K562 (cell line): ENCODE measurements around the gene KCNH2. TPM values are rescaled to one million over a fixed set of nuclear protein-coding genes. Genes with fewer than 3 reads are reported as not detected.

ENCODE experiments used
- E2F8 ChIP-seq: fragments of 450-650 bp; IDR thresholded peaks from 2 replicates; pipeline ENCODE4 v1.7.1; 2018; ENCODE audit warnings: mild to moderate bottlenecking, low read depth; ENCODE audit not compliant: partially characterized antibody
- FOXA3 ChIP-seq, 2 experiments: fragments of 450-650 bp in 1 of 2; sonication (generic) in 1 of 2; formaldehyde crosslinking; IDR thresholded peaks in 1 of 2; conservative IDR thresholded peaks in 1 of 2; 2 replicates each; pipeline versions ENCODE4 v1.4.0 to v1.8.0; 2020 to 2022; ENCODE audit warnings: mild to moderate bottlenecking in 2 of 2, missing genetic modification reagents in 1 of 2
- MXD1 ChIP-seq: fragments of 250-450 bp; sonication (Bioruptor Pico); IDR thresholded peaks from 2 replicates; pipeline ENCODE4 v1.8.0; 2021; ENCODE audit warnings: borderline replicate concordance, mild to moderate bottlenecking, moderate library complexity; ENCODE audit not compliant: poor library complexity, severe bottlenecking
- RBM25 ChIP-seq: fragments of 200-400 bp; formaldehyde crosslinking; IDR thresholded peaks from 2 replicates; pipeline ENCODE4 v1.6.1; 2018; ENCODE audit warnings: low read length, low read depth, moderate library complexity; ENCODE audit not compliant: severe bottlenecking
- TCF3 ChIP-seq: sonication (generic); formaldehyde crosslinking; IDR thresholded peaks from 2 replicates; pipeline ENCODE4 v1.4.0; 2020; ENCODE audit warnings: mild to moderate bottlenecking, missing genetic modification reagents
- ZBTB5 ChIP-seq: fragments of 450-650 bp; IDR thresholded peaks from 2 replicates; pipeline ENCODE4 v1.6.1; 2017; ENCODE audit warnings: antibody characterized with exemption
- ZNF407 ChIP-seq: fragments of 450-650 bp; IDR thresholded peaks from 2 replicates; pipeline ENCODE4 v1.6.1; 2016; ENCODE audit warnings: low read depth
- ZNF740 ChIP-seq, 3 experiments: fragments of 200-800 bp in 1 of 3; sonication (Bioruptor generic) in 1 of 3; sonication (generic) in 1 of 3; formaldehyde crosslinking in 1 of 3; IDR thresholded peaks; 2 replicates each; pipeline versions ENCODE4 v1.6.1 to v1.8.0; 2016 to 2022; ENCODE audit warnings: mild to moderate bottlenecking in 2 of 3, missing compliant biosample characterization in 2 of 3, missing genetic modification characterization in 2 of 3, missing genetic modification reagents in 1 of 3
- ZNF766 ChIP-seq: fragments of 200-800 bp; sonication (Bioruptor generic); conservative IDR thresholded peaks from 2 replicates; pipeline ENCODE4 v1.6.1; 2016; ENCODE audit warnings: missing genetic modification characterization, missing compliant biosample characterization
- polyA plus RNA-seq, 8 experiments: library from polyadenylated mRNA; depleted of rRNA in 4 of 8; stranded (reverse) in 5 of 8; unstranded in 3 of 8; fragments of >200 nt; fragmentation: Nextera tagmentation in 2 of 8; fragmentation: Illumina TruSeq in 1 of 8; extraction: Ambion mirVana in 2 of 8; extraction: Trizol in 1 of 8; gene quantifications; 2 replicates each; pipeline versions ENCODE4 v1.2.1 to v1.2.3, GENCODE V29; 2011 to 2014; ENCODE audit warnings: inconsistent platforms in 1 of 8, missing spikeins in 1 of 8
- total RNA-seq, 7 experiments: library from RNA; depleted of rRNA in 6 of 7; stranded (reverse); fragments of >200 nt in 6 of 7; fragmentation: Illumina TruSeq in 2 of 7; extraction: Trizol in 2 of 7; gene quantifications; 2 replicates each; pipeline versions ENCODE4 v1.2.1 to v1.2.3, GENCODE V29; 2011 to 2021; ENCODE audit warnings: low replicate concordance in 1 of 7

The KCNH2 gene
- total and polyA plus RNA-seq, 9 of the 15 experiments (the other 6 are each of a cell fraction or from before 2014, with no cell fraction given): 18.1 to 368 (median 218) TPM

- TF ChIP-seq ZNF407: no peak
- TF ChIP-seq ZNF766 (CRISPR knock-in tag): no peak
- TF ChIP-seq ZNF740 (CRISPR knock-in tag; IDR thresholded peaks at IDR 0.05): peak; percentile 36; the same call in 1 of the 2 replicates
- peak in 1 of 2 experiments; percentile 88; a peak in 2 of 4 replicates for TF ChIP-seq ZNF740 (tag; IDR thresholded peaks at IDR 0.05)
- TF ChIP-seq E2F8: no peak
- peak; percentile 39 for TF ChIP-seq MXD1 (CRISPR knock-in tag)
- no peak for TF ChIP-seq ZBTB5
- peak; percentile 35; the same call in 1 of the 2 replicates for TF ChIP-seq TCF3
- TF ChIP-seq FOXA3 (CRISPR knock-in tag; conservative IDR thresholded peaks at IDR 0.05 in 1 of 2, IDR thresholded peaks at IDR 0.05 in 1 of 2): no peak
- TF ChIP-seq RBM25: no peak
Observed at GRCh38 chr7:150974468-150975391, 3.4 kb downstream of the KCNH2 start (continued).
